ENCODE measurements around the gene TBC1D4.

The TBC1D4 gene

GRCh38 chr13:75339635-75340374 is 142.2 kb downstream of the TBC1D4 start:
- no peak for TF ChIP-seq CTCF (IDR thresholded peaks at IDR 0.05; ENCODE audit: low read depth, low read length)
- H3K27me3 ChIP-seq (ENCODE audit: insufficient read depth, low read depth, severe bottlenecking), result no peaks in the 10 kb centered on the region
- H3K4me3 ChIP-seq (ENCODE audit: low read depth, low read length), result no peak overlapping the region
- DNase-seq, result no peak
- no peaks in the 10 kb centered on the region for H3K9me3 ChIP-seq (ENCODE audit: severe bottlenecking)
- no peak overlapping the region for H3K27ac ChIP-seq
- H3K36me3 ChIP-seq, result no peaks in the 10 kb centered on the region

- H3K27me3 ChIP-seq (ENCODE audit: insufficient read depth, low read depth, severe bottlenecking), result no peaks in the 10 kb centered on the region
- DNase-seq, result no peak
- H3K36me3 ChIP-seq, result no peaks in the 10 kb centered on the region
- no peaks in the 10 kb centered on the region for H3K9me3 ChIP-seq (ENCODE audit: severe bottlenecking)
- no peak overlapping the region for H3K4me3 ChIP-seq (ENCODE audit: low read depth, low read length)
- no peak overlapping the region for H3K27ac ChIP-seq
- no peak for TF ChIP-seq CTCF (IDR thresholded peaks at IDR 0.05; ENCODE audit: low read depth, low read length)
Measured at GRCh38 chr13:75334634-75335447, 147.1 kb downstream of the TBC1D4 start.

GRCh38 chr13:75333103-75333502 is 148.9 kb downstream of the TBC1D4 start:
- H3K27me3 ChIP-seq (ENCODE audit: insufficient read depth, low read depth, severe bottlenecking), result no peaks in the 10 kb centered on the region
- no peak for TF ChIP-seq CTCF (IDR thresholded peaks at IDR 0.05; ENCODE audit: low read depth, low read length)
- no peak overlapping the region for H3K27ac ChIP-seq
- no peaks in the 10 kb centered on the region for H3K36me3 ChIP-seq
- no peak for DNase-seq
- H3K9me3 ChIP-seq (ENCODE audit: severe bottlenecking), result no peaks in the 10 kb centered on the region
- H3K4me3 ChIP-seq (ENCODE audit: low read depth, low read length), result no peak overlapping the region

DNA sequence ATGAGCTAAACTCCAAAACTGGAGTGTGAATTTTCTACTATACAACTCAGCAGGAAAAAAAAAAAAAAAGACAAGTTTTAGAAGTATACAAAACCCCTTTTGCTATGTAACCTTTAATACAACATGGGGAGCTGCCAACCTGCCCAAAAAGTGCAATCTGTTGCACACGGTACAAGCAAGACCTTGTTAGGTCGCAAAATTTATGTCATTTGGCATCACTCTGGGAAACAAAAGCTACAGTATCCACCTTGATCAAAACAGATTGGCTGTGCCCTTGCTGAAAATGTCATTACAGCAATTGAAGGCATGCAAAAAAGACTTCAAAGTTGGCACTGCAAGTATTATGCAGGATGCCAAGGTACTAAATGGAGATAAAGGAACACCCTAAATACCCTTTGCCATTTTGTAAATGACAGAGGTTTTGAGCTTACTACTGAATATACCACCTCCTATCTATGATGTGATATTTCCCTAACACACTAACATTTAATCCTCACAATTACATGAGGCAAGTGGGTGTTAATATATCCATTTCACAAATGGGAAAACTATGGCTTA is 150.1 kb downstream of the TBC1D4 start:
- Histone ChIP-seq H3K9me3 (ENCODE audit: severe bottlenecking) (no peaks in the 10 kb centered on the region), H3K4me3 (ENCODE audit: low read depth, low read length) (no peak overlapping the region), H3K27me3 (ENCODE audit: insufficient read depth, low read depth, severe bottlenecking) (no peaks in the 10 kb centered on the region), H3K27ac (no peak overlapping the region), H3K36me3 (no peaks in the 10 kb centered on the region)
- TF ChIP-seq CTCF (IDR thresholded peaks at IDR 0.05; ENCODE audit: low read depth, low read length), result no peak
- DNase-seq, result no peak

DNA sequence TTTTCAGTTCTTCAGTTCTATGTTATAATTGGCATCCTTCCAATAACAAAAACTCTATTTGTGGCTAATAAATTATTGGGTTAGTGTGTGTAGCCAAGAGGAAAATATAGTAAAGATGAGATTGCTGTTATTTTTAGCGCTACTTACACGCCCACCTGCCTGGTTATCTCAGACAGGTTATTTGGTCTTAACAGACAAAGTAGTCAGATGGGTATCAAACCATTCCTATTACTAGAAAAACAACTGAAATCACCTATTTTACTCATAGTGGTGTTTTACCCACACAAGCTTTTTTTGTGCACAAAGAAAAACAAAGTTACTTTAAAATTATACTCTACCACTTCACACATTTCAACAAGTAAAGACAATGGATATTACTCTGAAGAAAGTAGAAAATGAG is 151.2 kb downstream of the TBC1D4 start:
- Histone ChIP-seq H3K9me3 (ENCODE audit: severe bottlenecking) (no peaks in the 10 kb centered on the region), H3K27me3 (ENCODE audit: insufficient read depth, low read depth, severe bottlenecking) (no peaks in the 10 kb centered on the region), H3K36me3 (no peaks in the 10 kb centered on the region), H3K4me3 (ENCODE audit: low read depth, low read length) (no peak overlapping the region), H3K27ac (no peak overlapping the region)
- no peak for TF ChIP-seq CTCF (IDR thresholded peaks at IDR 0.05; ENCODE audit: low read depth, low read length)
- DNase-seq, result no peak

Data from WERI-Rb-1 (cell line).